Keratinocyte (primary cell): ENCODE results near the gene B4GAT1.

ENCODE experiments used
- CTCF ChIP-seq, 3 experiments: IDR thresholded peaks in 1 of 3; conservative IDR thresholded peaks in 1 of 3; optimal IDR thresholded peaks in 1 of 3; 2 replicates in 2 of 3; 3 replicates in 1 of 3; pipeline versions ENCODE3 to v1.5.1; 2011; ENCODE audit warnings: low read length in 3 of 3, mild to moderate bottlenecking in 3 of 3, moderate library complexity in 2 of 3, control low read depth in 1 of 3, inconsistent platforms in 1 of 3; ENCODE audit not compliant: insufficient read depth in 2 of 3; ENCODE audit errors: extremely low read depth in 1 of 3
- EZH2 ChIP-seq: IDR thresholded peaks from one replicate; pipeline ENCODE4 v1.6.1; 2012; ENCODE audit warnings: inconsistent platforms, mild to moderate bottlenecking, low read length, moderate library complexity

GRCh38 chr11:66359662-66360087, 12.2 kb upstream of the B4GAT1 start:
- no peak for TF ChIP-seq EZH2
- TF ChIP-seq CTCF (optimal IDR thresholded peaks at IDR 0.05 in 1 of 3, IDR thresholded peaks at IDR 0.05 in 1 of 3, conservative IDR thresholded peaks at IDR 0.05 in 1 of 3; ENCODE audit: extremely low read depth in 1 of 3, insufficient read depth in 2 of 3, low read length in 3 of 3) = no peak
